Esophagus squamous epithelium (tissue), 4 donors: ENCODE results near the gene CHRNG.

Source experiments
- POLR2A ChIP-seq, 4 donors: fragments of 450-650 bp; IDR thresholded peaks; one replicate each; pipeline ENCODE4 v1.6.1; 2017; ENCODE audit warnings: antibody characterized with exemption in 4 of 4, mild to moderate bottlenecking in 4 of 4, moderate library complexity in 3 of 4
- TF ChIP-seq, protein P1 (sequence below), 6 experiments: fragments of 450-650 bp in 4 of 6; fragments of 200-600 bp in 2 of 6; sonication (generic) in 2 of 6; IDR thresholded peaks; one replicate each; pipeline ENCODE4 v1.5.1; 2016 to 2019; ENCODE audit warnings: antibody characterized with exemption in 6 of 6, mild to moderate bottlenecking in 4 of 6, moderate library complexity in 4 of 6

DNA sequence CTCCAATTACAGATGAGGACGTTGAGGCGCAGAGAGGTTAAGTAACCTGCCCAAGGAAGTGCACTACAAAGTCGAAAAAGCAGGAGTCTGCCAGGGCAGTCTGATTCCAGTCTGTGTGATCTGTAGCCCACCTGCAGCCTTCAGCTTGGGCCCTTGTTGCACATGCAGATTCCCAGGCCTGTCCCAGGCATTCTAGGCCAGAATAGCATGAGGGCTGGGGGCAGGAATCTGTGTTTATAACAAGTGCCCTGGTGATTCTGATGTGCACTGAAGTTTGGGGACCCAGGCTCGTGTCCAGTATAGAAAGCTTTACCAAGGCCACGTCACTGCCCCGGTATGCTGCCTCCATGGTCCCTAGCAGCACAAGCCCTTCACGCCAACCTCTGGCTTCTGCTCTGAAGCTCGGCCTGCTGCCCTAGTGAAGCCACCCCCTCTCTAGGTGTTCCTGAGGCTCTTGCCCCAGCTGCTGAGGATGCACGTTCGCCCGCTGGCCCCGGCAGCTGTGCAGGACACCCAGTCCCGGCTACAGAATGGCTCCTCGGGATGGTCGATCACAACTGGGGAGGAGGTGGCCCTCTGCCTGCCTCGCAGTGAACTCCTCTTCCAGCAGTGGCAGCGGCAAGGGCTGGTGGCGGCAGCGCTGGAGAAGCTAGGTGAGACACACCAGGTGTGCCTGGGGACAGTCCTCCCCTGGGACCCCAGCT lies 4.6 kb downstream of the CHRNG start:
- TF ChIP-seq, protein P1, sequence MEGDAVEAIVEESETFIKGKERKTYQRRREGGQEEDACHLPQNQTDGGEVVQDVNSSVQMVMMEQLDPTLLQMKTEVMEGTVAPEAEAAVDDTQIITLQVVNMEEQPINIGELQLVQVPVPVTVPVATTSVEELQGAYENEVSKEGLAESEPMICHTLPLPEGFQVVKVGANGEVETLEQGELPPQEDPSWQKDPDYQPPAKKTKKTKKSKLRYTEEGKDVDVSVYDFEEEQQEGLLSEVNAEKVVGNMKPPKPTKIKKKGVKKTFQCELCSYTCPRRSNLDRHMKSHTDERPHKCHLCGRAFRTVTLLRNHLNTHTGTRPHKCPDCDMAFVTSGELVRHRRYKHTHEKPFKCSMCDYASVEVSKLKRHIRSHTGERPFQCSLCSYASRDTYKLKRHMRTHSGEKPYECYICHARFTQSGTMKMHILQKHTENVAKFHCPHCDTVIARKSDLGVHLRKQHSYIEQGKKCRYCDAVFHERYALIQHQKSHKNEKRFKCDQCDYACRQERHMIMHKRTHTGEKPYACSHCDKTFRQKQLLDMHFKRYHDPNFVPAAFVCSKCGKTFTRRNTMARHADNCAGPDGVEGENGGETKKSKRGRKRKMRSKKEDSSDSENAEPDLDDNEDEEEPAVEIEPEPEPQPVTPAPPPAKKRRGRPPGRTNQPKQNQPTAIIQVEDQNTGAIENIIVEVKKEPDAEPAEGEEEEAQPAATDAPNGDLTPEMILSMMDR (IDR thresholded peaks at IDR 0.05): no peak
- TF ChIP-seq POLR2A (IDR thresholded peaks at IDR 0.05): no peak
